ENCODE results near the gene CYTH1. TPM values are rescaled to one million over a fixed set of nuclear protein-coding genes. Genes with fewer than 3 reads are reported as not detected.

Gene CYTH1
- total and polyA plus RNA-seq, 10 of the 15 experiments (the other 5 are each of a cell fraction or from before 2014, with no cell fraction given) = 6.6 to 188 (median 145) TPM

DNA sequence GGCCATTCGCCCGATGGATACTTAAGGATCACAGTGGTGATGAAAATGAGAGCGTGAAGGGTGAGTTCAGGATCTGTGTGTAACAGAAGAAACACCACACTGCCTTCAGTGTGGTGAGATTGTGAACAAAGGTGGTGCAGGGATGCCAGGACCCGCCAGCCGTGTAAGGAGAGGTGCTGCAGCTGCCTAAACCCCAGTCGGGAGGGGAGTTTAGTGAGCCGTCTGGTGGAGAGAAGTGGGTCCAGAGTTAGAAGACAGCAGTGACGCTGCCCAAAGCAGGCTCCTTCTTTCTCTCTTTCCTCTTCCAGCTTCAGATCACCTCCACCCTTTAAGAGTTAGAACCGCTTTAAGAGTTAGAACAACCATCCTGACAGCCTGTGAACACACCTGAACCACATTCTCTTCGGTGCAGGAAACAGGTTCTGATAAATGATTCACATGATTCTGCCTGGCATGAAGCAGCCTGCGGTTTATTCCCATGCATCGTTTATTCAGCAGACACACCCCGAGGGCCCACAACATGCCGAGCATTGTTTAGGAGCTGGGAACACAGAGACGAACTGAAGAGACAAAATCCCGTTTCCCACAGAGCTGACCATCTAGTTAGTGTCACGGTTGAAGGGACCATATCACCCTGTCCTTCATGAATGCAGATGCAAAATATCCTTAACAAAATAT lies 120.8 kb downstream of the CYTH1 start (continued):
- TF ChIP-seq, protein P1, sequence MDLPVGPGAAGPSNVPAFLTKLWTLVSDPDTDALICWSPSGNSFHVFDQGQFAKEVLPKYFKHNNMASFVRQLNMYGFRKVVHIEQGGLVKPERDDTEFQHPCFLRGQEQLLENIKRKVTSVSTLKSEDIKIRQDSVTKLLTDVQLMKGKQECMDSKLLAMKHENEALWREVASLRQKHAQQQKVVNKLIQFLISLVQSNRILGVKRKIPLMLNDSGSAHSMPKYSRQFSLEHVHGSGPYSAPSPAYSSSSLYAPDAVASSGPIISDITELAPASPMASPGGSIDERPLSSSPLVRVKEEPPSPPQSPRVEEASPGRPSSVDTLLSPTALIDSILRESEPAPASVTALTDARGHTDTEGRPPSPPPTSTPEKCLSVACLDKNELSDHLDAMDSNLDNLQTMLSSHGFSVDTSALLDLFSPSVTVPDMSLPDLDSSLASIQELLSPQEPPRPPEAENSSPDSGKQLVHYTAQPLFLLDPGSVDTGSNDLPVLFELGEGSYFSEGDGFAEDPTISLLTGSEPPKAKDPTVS (IDR thresholded peaks at IDR 0.05; ENCODE audit: low read depth, low read length) = no peak

DNA sequence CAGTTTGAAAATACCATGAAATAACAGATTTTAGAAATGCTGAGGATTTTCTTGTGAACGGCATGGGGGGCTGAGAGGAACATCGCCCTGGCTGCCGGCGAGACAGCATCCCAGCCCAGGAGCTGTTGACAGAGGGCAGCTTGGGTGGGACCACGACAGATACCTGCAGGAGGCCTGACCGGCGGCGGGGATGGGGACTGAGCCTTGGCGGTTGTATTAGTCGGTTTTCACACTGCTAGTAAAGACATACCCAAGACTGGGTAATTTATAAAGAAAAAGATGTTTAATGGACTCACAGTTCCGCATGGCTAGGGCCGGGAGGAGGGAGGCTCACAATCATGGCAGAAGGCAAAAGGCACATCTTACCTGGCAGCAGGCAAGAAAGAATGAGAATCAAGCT lies 122.5 kb downstream of the CYTH1 start:
- ChIA-PET RAD21 (ENCODE audit: unreplicated experiment) (interaction anchor here (0.7 kb wide), 1 partner anchor 47 kb away, joined by 3 read pairs; no protein-coding TSS in a partner anchor), POLR2A (no interaction called here), CTCF (no interaction called here), SMC1A (ENCODE audit: uncharacterized antibody, unreplicated experiment) (interaction anchor here (0.6 kb wide), 1 partner anchor 29 kb away, joined by 3 read pairs; no protein-coding TSS in a partner anchor)
- BruUV-seq (replicated peaks) = no TSS peak
- H3K9me3 ChIP-seq (replicated peaks; ENCODE audit: control insufficient read depth, insufficient read depth, low read length) = no peaks in the 10 kb centered on the region
- H3K27ac ChIP-seq (ENCODE audit: control insufficient read depth, insufficient read depth) = no peak overlapping the region
- H3K9ac ChIP-seq (ENCODE audit: control insufficient read depth, insufficient read depth, low read length) = no peak overlapping the region
- WGBS (ENCODE audit: insufficient coverage, insufficient replicate concordance, low lambda C conversion rate, missing lambda C conversion rate) = 76% methylated on average over 12 of the region's 12 CpGs
- intact Hi-C loops (cut with micrococcal nuclease; ENCODE audit: unreplicated experiment) (no loop called here), in situ Hi-C loops (cut with MboI) (no loop called here)
- H3K79me2 ChIP-seq (ENCODE audit: control insufficient read depth, insufficient read depth, low read length) = no peaks in the 10 kb centered on the region
- no peak overlapping the region for H3K4me2 ChIP-seq (ENCODE audit: control insufficient read depth, insufficient read depth)
- no peak overlapping the region for H3K4me3 ChIP-seq
- H3K4me1 ChIP-seq (ENCODE audit: control insufficient read depth, insufficient read depth, low read length) = no peaks in the 10 kb centered on the region
- TF ChIP-seq POU2F2 (IDR thresholded peaks at IDR 0.05; ENCODE audit: borderline replicate concordance, low read depth, low read length) (no peak), CHD1 (IDR thresholded peaks at IDR 0.05; ENCODE audit: low read depth, low read length) (no peak)
- ATAC-seq = no peak
- no peaks in the 10 kb centered on the region for H3K36me3 ChIP-seq (ENCODE audit: control insufficient read depth in 2 of 2, insufficient read depth in 2 of 2, low read length in 1 of 2)
- FAIRE-seq = no peak
- no peaks in the 10 kb centered on the region for H3K27me3 ChIP-seq (replicated peaks in 1 of 2; ENCODE audit: control insufficient read depth in 2 of 2, insufficient read depth in 2 of 2, low read length in 1 of 2)
- no peak for DNase-seq (ENCODE audit: low read depth, low spot score)
- no peak overlapping the region for H2AFZ ChIP-seq (ENCODE audit: control insufficient read depth, low read depth, low read length)
- no peaks in the 10 kb centered on the region for H4K20me1 ChIP-seq (ENCODE audit: control insufficient read depth, insufficient read depth)

Measured in GM12878 (cell line).